GM21529 (cell line): ENCODE measurements around the gene EEPD1.

Experiments used
- ATAC-seq: cut with Tn5 transposase; IDR thresholded peaks from one replicate; pipeline ENCODE4 v1.9.1; 2021; ENCODE audit not compliant: unreplicated experiment

The EEPD1 gene

DNA sequence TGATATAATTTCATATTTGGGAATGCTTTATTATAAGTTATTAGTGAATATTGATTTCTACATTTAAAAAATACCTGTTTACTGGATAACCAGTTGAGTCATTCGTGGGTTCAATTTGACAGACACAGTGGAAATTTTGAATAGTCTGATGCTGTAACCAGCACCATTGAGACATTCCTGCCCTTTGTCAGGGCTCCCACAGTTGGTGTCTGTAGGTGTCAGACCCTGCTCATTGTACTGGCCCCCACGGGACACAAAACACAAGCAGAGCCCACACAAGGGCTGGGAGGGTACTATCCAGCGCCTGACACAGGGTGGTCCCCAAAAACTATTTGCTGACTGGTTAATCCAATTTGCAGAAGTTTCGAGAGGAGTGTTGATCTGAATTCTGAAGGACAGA is 35.9 kb downstream of the EEPD1 start:
- ATAC-seq, result no peak

DNA sequence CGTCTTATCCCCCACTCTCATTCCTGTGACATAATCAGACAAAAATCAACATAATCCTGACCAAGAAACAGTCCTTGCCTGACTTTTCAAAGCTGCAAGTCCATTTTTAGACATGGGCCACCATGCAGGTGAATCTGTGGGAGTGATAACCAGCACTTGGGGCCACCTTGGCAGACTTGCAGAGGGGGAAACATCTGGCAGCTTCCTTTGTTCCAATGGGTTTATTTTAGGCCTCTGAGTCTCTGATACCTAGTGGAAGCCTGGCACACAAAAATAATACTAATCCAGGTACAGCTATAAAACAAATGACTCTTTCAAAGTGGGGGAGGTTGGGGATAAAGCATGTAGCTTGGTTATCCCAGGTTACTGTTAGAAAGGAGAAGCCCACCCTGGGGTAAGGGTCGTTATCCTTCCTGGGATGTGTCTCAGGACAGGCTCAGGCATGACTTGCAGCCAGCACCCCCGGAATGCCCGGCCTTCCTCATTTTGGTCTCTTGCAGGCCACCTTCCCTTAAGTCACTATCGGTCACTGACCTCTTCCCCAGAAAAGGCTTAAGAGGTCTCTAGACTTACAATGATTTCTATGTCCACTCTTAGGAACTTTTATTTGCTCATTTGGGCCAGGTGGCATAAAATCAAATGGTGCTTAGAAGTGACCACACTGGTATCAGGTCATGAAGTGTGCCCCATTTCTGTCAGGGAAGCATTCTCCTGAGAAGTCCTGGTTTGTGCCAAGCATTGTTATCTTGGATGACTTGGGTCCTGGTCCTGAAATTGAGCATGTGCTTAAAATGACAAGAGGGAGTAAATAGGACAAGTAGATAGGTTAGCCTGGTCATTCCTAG is 37.6 kb downstream of the EEPD1 start:
- ATAC-seq, result no peak

DNA sequence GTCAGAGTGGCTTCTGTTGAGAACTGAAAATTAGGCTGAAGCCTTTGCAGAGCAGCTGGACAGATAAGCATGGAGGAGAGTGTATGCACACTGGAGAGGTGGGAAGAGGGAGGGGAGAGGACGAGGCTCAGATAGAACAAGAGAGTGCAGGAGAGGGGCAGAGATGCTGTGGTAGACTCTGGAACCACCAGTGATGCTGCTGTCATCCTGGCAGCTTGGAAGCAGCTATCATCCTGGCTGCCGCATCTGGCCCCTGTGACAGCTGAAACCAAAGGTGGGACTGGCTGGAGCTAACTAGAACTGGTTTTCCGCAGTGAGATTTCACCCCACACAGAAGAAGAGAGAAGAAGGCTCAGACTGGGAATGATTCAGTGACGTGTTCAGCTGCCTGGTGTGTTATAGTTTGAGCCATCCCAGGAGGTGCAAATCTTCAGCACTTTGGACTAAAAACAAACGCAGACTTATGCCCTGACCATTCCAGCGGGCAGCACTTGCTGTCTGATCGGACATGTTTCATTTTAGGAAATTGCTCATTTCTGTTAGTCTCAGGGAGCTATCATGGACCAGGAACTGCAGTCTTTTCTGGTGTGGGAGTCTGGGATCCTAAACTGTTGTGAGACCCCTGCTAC is 38.4 kb downstream of the EEPD1 start:
- ATAC-seq, result no peak

DNA sequence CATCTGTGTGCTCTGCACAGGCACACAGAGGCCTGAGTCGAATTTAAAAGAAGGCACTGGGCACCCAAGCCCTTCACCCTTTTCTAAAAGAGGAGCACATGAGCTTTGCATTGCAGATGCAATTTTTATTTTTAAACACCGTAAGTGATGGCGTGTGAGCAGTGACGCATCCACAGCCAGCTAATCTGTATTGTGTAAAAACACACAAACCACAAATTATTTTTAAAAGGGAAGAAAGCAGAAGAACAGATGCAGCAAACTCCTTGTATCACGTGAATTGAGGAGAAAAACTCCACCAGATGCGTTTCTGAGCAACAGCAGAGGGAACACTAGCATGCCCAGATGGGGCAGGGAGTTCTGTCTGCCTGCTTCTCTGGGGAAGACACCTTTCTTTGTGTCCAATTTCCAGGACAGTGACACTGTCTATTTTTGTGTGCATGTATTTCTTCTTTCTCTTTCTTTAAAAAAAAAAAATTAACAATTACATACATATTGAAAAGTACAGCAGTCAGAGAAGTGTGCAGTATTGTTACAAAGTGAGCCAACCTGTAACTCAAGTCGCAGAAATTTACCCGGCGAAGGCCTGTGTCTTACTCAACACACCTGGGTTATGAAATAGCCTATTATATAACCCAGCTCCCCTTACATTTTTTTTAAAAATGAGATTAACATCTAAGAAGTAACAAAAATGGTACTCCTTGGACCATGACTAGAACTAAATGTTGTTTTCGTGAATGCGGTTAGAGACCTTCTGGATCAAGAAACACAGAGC is 39.2 kb downstream of the EEPD1 start:
- peak; percentile 55 for ATAC-seq

DNA sequence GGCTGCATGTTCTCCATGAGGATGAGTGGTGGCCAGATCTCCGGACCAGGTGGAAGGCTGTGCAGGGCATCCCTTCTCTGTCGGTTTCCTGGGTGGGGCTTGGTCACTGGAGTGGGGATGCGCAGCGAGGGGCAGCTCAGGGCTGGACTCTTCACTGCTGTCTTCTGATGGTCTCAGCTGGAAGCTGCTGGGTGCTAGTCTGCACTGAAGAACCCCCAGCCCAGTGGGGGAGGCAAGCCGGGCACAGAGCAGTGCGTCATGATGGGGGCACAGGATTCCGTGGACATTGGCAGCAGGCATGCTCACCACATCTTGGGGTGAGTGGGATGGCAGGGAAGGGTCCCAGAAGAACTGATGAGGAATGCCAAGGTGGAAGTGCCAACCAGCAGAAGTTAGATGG is 39.8 kb downstream of the EEPD1 start:
- no peak for ATAC-seq

DNA sequence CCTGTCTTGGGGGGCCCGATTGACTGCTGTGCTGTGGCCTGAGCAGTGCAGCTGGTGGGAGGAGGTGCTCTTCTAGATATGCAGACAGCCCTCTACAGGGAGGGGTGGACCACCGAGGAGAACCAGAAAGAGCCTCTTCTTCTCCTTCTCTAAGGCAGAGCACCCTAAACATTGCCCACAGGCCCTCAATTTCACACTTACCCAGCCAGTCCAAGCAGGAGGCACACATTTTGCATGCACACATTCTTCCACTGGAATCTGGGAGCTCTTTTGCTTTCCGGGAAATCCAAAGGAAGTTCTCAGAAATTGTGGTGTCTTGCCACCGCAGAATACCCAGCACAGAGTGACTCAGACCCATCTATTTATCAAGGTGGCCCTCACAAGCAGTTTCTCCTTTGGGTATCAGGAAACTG is 45.8 kb downstream of the EEPD1 start:
- ATAC-seq, result no peak

DNA sequence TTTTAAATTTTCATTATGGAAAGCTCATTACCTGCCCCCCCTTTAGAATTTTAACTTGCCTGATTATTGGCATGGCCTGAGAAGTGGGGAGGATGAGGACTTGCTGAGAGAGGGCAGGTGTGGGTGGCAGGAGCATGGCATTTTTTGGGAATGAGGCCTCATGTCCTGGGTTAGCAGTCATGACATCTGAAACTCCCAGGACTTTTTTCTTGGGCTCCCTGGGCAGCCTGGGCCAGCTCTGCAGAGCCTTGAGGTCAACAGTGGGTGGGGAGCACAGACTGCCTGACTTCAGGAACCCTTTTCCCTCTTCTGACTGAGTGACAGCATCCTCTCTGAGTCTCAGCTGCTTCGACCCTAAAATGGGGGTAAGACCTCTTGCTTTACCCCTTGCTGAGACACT is 46.3 kb downstream of the EEPD1 start:
- no peak for ATAC-seq

DNA sequence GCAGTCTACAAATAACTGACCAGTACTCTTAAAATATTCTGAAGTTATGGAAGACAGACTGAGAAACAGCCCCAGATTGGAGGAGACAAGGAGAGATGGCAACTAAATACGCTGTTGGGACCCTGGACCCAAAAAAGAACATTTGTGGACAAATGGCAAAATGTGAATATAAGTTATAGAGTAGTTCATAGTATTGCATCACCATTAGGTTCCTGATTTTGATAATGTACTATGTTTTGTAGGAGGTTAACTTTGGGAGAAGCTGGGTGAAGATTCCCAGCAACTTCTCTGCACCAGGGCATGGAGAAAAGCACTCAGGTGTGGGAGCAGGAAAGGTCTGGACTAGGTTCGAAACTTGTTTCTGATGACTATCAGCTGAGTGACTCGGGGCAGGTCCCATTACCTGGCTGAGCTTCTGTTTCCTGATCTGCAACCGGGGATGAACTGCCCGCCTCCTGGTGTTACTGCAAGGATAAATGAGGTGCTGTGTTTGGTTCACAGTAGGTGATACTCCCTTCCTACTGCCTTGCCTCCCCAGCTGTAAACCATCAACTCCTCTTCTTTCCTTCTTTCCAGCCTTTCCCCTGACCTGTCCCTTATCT is 48.2 kb downstream of the EEPD1 start:
- ATAC-seq, result no peak

DNA sequence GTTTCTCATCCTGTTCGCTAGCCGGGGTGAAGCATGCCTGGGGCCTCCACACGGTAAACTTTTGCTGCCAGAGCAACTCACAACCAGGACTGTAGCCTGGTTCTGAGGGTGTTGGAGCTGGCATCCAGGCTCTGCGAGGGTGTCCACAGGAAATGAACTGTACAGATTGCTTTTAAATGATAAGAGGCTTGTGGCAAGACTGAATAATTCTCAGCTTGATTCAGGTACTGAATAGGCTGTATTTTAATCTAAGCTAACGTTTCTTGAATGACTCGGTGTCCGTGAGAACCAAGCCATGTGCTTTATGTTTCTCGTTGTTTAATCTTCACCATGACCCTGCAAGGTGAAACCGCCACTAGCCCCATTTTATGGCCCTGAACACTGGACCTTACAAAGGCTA is 49.3 kb downstream of the EEPD1 start:
- ATAC-seq, result no peak

DNA sequence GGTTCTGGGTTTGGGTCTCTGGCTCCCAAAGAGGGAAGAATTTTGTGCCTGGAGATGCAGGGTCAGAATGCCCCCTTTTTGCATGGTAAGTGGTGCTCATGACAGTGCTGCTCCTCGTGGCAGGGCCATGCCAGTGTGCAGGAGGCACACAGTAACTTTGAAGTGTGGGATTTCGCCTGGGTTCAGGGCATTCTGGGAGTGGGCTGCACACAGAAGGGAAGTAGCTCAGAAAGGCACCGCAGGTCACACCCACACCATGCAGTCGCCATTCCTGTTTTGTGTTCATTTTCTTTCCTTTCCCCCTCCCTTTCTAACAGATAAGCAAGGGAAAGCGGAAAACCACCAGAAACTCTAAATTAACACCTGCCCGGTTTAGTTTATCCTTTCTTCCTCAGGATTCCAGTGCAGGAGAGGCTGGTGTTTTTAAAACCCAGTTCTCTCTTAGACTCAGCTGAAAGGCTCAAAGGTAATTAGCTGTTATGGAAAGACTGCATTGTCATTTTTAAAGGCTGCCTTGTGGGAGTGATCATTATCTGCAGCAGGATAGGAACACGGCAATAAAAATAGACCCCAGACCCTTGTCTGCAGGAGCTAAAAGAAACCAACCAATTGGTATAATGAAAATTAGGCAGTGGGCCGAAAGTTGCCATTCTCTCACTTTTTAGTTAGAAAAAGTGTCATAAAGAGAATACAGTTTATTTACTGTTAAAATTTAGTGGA is 50.2 kb downstream of the EEPD1 start:
- ATAC-seq, result no peak

DNA sequence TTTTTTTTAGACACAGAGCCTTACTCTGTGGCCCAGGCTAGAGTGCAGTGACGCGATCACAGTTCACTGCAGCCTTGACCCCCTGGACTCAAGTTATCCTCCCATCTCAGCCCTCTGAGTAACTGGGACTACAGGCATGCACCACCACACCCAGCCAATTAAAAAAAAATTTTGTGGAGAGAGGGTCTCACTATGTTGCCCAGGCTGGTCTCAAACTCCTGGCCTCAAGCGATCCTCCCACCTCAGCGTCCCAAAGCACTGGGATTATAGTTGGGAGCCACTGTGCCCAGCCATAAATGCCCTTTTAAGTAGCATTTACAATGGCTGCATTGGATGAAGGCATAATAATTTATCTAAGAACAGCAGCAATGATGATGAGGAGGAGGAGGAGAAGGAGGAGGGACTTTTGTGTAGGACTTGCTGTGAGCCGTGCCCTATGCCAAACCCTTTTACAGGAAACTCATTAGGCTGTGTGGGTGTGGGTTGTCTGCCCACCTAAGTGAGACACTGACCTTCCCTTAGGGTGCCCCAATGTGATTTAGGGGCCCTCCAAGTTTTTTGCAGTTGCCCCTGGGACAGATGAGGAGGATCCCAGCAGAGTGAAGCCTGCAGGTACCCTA is 51.1 kb downstream of the EEPD1 start:
- ATAC-seq, result no peak

DNA sequence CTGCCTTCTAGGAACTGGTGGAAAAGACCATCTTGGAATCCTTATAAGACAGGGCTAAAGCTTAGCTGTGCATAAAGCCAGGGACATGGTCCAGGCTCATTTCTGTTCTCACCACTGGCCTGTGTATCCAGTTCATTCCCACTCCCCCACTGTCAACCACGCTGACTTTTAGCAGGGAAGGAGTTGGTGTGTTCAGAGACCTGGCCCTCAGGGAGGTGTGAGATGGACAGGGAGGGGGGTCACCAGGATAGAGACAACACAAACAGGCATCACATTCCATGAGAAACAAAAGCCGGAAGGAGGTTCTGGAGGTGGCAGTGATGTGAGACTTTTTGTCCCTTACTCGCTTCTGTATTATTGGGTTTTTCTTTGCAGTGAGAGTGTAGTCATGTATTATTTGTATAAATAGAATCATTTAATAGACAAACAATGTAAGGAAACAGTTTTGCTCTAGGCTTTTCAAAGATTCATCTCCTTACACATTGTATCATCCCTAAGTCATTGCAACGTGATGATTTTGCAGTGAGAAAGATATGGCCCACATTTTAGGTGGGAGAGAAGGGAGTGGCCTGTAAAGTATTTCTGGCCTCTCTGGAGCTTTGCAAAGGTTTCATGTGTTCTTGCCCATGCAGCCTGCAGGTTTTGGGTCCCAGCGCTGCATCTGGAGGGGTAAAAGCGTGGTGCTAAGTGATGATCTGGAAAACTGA is 52.0 kb downstream of the EEPD1 start:
- ATAC-seq, result no peak

DNA sequence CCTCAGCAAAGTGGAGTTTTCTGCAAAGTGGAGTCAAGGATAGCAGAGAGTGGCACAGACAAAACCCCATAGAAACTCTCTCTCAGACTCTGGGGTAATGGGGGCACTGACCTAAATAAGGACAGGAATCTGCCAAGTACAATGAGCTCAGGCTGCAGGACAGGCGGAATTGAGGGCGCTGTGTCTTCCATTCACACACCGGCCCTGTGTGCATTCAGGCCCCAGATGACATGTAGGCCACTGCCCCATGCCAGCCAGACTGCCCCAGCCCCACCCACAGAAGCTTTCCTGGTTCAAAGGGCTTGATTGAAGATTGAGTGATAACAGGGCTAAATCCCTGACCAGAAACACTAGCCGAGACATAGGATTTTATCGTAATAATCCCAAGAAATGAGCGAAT is 52.7 kb downstream of the EEPD1 start:
- ATAC-seq, result no peak

DNA sequence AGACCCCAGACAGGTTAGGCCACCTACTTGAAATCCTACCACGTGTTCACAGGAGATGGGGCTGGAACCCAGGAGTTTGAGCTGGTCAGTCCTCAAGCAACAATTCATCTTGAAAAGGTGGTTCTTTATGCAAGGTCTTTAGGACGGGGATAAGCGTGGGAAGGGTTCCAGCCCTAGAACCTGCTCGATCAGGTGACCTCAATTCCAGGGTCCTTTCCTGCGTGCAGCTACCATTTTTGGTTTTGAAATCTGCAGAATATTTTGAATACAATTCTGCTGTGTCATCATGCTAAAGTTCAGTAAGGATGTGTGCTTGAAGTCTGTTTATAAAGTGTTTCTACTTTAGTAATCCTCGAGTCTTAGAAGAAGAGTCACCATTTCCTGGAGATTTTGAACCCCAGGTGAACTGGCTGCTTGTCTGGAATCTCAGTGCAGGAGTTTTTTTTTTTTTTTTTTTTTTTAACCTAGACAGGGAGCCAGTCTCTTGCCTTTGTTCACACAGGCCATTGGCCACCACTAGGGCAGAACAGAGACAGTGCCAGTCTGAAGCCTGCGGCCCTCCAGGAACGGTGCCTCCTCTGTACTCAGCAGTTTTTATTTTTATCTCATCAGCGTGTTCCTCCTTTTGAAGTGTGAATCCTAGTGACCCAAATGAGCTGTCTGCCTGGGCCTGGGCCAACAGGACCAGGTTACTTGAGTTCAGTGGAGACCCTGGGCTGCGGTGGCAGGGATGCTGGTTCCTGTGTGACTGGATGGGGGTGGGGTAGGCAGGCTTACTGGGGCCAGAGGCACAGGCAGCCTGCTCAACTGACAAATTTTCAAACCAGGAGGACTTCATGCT is 54.6 kb downstream of the EEPD1 start:
- ATAC-seq, result no peak

DNA sequence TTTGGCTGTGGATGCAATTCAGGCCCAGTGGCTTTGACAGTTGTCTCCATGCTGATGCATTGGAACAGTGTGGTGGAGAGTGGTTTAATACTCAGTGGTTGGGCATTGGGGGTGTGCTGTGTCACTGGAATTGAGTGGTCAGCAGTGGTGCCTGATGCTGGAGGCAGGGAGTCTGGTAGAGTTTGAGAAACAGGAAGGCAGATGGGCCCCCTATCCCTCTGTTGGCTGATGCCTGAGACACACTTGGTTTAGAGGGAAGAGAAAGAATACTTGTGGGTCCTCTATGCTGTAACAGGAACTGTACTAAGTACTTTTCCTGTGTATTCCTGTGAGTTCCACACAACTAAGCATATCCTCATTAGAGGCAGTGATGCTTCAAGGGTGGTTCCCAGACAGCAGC is 55.4 kb downstream of the EEPD1 start:
- ATAC-seq, result no peak

DNA sequence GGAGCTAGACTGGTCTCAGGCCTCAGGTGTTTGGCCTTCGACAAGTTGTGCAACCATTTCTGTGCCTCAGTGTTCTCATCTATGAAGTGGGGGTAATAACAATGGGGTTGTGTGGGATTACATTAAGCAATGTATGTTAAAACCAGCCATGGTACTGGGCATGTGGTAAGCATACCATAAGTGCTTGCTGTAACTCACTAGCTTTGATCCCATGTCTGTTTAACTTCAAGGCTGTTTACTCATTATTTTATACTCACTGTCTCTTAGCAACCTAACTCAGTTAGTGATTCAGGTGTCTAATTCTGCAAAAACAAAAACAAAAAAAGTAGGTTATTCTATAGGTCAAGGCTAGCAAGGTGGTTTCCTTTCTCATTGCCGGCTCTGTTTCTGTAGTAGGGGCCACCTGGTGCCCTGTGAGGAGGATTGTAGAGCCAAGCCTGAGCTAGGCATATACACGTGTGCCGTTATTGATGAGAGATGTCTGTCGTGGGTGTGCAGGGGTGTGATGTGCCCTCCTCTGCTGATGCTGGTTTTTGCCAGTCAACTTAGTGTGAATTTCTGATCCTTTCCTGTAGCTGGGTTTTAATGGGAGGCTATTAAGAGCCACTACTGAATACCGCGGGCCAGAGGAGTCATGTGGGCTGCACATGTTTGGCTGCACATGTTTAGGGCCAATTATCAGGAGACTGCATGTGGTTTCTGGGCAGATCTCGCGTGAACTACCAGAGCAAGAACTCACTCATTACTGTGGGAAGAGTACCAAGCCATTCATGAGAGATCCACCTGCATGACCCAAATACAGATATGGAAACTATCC is 56.2 kb downstream of the EEPD1 start:
- ATAC-seq, result no peak

DNA sequence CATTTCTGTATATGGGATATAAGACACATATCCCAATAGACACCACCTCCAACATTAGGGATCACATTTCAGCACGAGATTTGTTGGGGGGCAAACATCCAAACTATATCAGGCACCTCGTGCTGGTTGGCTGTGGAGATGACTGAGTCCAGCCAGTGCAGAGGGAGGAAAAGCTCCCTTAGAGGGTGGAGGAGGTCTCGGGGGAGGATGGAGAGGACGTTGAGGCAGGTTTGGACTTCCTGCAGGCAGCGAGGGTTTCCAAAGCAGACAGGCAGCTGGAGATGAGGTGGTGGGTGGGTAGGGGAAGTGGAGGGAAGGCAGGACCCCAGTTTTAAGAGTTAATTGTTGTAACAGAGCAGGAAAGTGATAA is 56.7 kb downstream of the EEPD1 start:
- no peak for ATAC-seq

DNA sequence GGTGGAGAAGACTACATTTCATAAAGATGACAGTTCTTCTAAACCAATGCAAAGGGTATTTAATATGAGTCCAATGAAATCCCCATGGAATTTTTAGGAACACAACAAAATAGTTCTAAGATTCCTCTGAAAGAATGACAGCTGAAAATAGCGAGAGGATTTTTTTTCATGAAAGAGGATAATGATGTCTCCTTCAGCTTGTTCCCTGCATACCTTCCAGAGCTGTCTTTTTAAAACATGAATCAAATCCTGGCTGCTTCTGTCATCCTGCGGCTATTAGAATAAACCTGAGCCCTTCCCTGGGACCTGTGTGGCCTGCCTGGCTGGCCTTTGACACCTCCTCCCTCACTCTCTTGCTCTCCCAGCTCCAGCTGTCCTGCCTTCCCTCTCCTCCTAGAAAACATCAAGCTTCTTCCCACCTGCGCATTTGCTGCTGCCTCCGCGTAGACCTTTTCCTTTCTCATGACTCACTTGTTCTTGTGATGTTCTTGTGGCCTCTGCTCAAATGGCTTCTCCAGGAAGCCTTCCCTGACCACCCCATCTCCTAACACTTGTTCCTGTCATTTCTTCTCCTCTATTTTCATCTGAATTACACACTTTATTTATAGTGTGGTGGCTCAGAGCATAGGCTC is 57.4 kb downstream of the EEPD1 start:
- ATAC-seq, result no peak
